GM23338 (cell line): Measurements from ENCODE around the gene UBAP1L. TPM values are rescaled to one million over a fixed set of nuclear protein-coding genes. Genes with fewer than 3 reads are reported as not detected.
"Not testable (repeated sequence)": the region's sequence is repeated elsewhere in the genome, so short reads cannot be mapped to it uniquely, and the experiment has no call there.

Experiments used
- ATAC-seq: fragments of 200-7000 bp; cut with Tn5 transposase; 3 replicates; pipeline ENCODE4 v1.9.1; 2020
- DNase-seq: peaks from one replicate; pipeline ENCODE4 v3.0.0-alpha.2; 2015; ENCODE audit warnings: low spot score
- H2AFZ ChIP-seq: fragments of 200-600 bp; sonication (generic); 2 replicates; pipeline ENCODE4 v1.8.0; 2016; ENCODE audit warnings: antibody characterized with exemption, mild to moderate bottlenecking, moderate library complexity
- H3F3A ChIP-seq: fragments of 200-600 bp; sonication (generic); replicated peaks from 2 replicates; pipeline ENCODE4 v1.8.0; 2017; ENCODE audit warnings: antibody characterized with exemption, mixed run types, low read depth
- H3K27ac ChIP-seq: fragments of 200-600 bp; sonication (generic); 2 replicates; pipeline ENCODE4 v1.6.1; 2016; ENCODE audit warnings: low read depth
- H3K27me3 ChIP-seq: fragments of 200-600 bp; sonication (generic); 2 replicates; pipeline ENCODE4 v1.8.0; 2016; ENCODE audit warnings: mild to moderate bottlenecking, mixed run types, moderate library complexity; ENCODE audit not compliant: insufficient read depth
- H3K36me3 ChIP-seq: fragments of 200-600 bp; sonication (generic); 2 replicates; pipeline ENCODE4 v1.8.0; 2016; ENCODE audit warnings: mild to moderate bottlenecking; ENCODE audit not compliant: insufficient read depth
- H3K4me1 ChIP-seq: fragments of 200-600 bp; sonication (generic); 2 replicates; pipeline ENCODE4 v1.8.0; 2016; ENCODE audit warnings: mild to moderate bottlenecking, moderate library complexity; ENCODE audit not compliant: insufficient read depth
- H3K4me2 ChIP-seq: fragments of 200-600 bp; sonication (generic); 2 replicates; pipeline ENCODE4 v1.7.1; 2017; ENCODE audit warnings: mixed run types
- H3K4me3 ChIP-seq: fragments of 200-600 bp; sonication (generic); 2 replicates; pipeline ENCODE4 v1.6.1; 2016; ENCODE audit warnings: mixed run types
- H3K79me2 ChIP-seq: fragments of 200-600 bp; sonication (generic); replicated peaks from 2 replicates; pipeline ENCODE4 v1.8.0; 2017; ENCODE audit warnings: mild to moderate bottlenecking; ENCODE audit not compliant: insufficient read depth
- H3K9me2 ChIP-seq: fragments of 200-600 bp; sonication (generic); 2 replicates; pipeline ENCODE4 v1.8.0; 2017; ENCODE audit not compliant: insufficient read depth
- H4K20me1 ChIP-seq: fragments of 200-600 bp; sonication (generic); replicated peaks from 2 replicates; pipeline ENCODE4 v1.8.0; 2017; ENCODE audit warnings: mild to moderate bottlenecking; ENCODE audit not compliant: insufficient read depth
- H3K27ac Mint-ChIP-seq: 2 replicates; pipeline ENCODE4 v1.8.0; 2020; ENCODE audit warnings: inconsistent platforms, mild to moderate bottlenecking, moderate library complexity, mixed read lengths
- H3K27me3 Mint-ChIP-seq: 3 replicates; pipeline ENCODE4 v1.8.0; 2022; ENCODE audit warnings: low read depth, mild to moderate bottlenecking, moderate library complexity, mixed read lengths, inconsistent platforms; ENCODE audit not compliant: insufficient read depth, poor library complexity
- H3K36me3 Mint-ChIP-seq: 3 replicates; pipeline ENCODE4 v1.8.0; 2021; ENCODE audit warnings: low read depth, mild to moderate bottlenecking, inconsistent platforms, moderate library complexity, mixed read lengths
- H3K4me1 Mint-ChIP-seq: 3 replicates; pipeline ENCODE4 v1.8.0; 2020; ENCODE audit warnings: mild to moderate bottlenecking, inconsistent platforms, mixed read lengths
- H3K4me3 Mint-ChIP-seq: 3 replicates; pipeline ENCODE4 v1.8.0; 2021; ENCODE audit warnings: moderate library complexity, mild to moderate bottlenecking, inconsistent platforms, mixed read lengths
- H3K9me3 Mint-ChIP-seq: 3 replicates; pipeline ENCODE4 v1.8.0; 2020; ENCODE audit warnings: moderate library complexity, mild to moderate bottlenecking, inconsistent platforms, mixed read lengths
- CREB1 ChIP-seq: fragments of 250-450 bp; sonication (Bioruptor Pico); IDR thresholded peaks from 2 replicates; pipeline ENCODE4 v1.5.0; 2020; ENCODE audit warnings: low read depth, mild to moderate bottlenecking, moderate library complexity
- CTCF ChIP-seq, 2 experiments: fragments of 200-600 bp in 1 of 2; sonication (generic) in 1 of 2; conservative IDR thresholded peaks; 2 replicates each; pipeline versions ENCODE4 v1.5.1 to v1.6.1; 2016 to 2017; ENCODE audit warnings: antibody characterized with exemption in 2 of 2, low read depth in 2 of 2, mild to moderate bottlenecking in 2 of 2, moderate library complexity in 1 of 2
- EZH2 ChIP-seq: fragments of 200-600 bp; sonication (generic); IDR thresholded peaks from one replicate; pipeline ENCODE4 v1.8.0; 2017; ENCODE audit warnings: antibody characterized with exemption, mild to moderate bottlenecking, low read depth; ENCODE audit not compliant: unreplicated experiment
- EZH2phosphoT487 ChIP-seq: fragments of 200-600 bp; sonication (generic); IDR thresholded peaks from one replicate; pipeline ENCODE4 v1.8.1; 2018; ENCODE audit warnings: antibody characterized with exemption; ENCODE audit not compliant: unreplicated experiment
- NANOG ChIP-seq: IDR thresholded peaks from 2 replicates; pipeline ENCODE4 v1.6.1; 2016; ENCODE audit warnings: antibody characterized with exemption, borderline replicate concordance
- ZNF114 ChIP-seq: fragments of 250-450 bp; sonication (Bioruptor Pico); IDR thresholded peaks from 2 replicates; pipeline ENCODE4 v1.5.0; 2020; ENCODE audit warnings: mild to moderate bottlenecking, moderate library complexity
- ZNF331 ChIP-seq: fragments of 250-450 bp; sonication (Bioruptor Pico); IDR thresholded peaks from 2 replicates; pipeline ENCODE4 v1.5.0; 2020; ENCODE audit warnings: low read depth, mild to moderate bottlenecking, moderate library complexity
- polyA plus RNA-seq: library from polyadenylated mRNA; unstranded; fragments of >200 nt; fragmentation: Nextera tagmentation; extraction: Ambion mirVana; gene quantifications from 2 replicates; pipeline ENCODE4 v1.2.1, GENCODE V29; 2016
- total RNA-seq: library from RNA; depleted of rRNA; stranded (reverse); fragments of >200 nt; shearing (Covaris generic); gene quantifications from 2 replicates; pipeline ENCODE4 v1.2.3, GENCODE V29; 2014

UBAP1L gene
- total and polyA plus RNA-seq, 2 experiments from 2014 or later = 0.53 to 1.5 TPM

GRCh38 chr15:65093793-65094170 lies 21.2 kb downstream of the UBAP1L start:
- not testable (repeated sequence) for DNase-seq, H3K9me2 ChIP-seq, H3K4me3 Mint-ChIP-seq, H2AFZ ChIP-seq, H3K27me3 Mint-ChIP-seq, H3K36me3 Mint-ChIP-seq, H3K27ac Mint-ChIP-seq, H3K4me3 ChIP-seq, H3K27me3 ChIP-seq, H3K36me3 ChIP-seq, H3K4me1 Mint-ChIP-seq, H3K27ac ChIP-seq, H3K9me3 Mint-ChIP-seq, H3F3A ChIP-seq, H3K4me2 ChIP-seq, H3K79me2 ChIP-seq, H4K20me1 ChIP-seq, ATAC-seq, H3K4me1 ChIP-seq

- Mint-ChIP-seq H3K36me3 (no peaks in the 10 kb centered on the region), H3K4me3 (no peak overlapping the region), H3K27me3 (peaks cover 12% of the 10 kb centered on the region), H3K9me3 (no peaks in the 10 kb centered on the region), H3K27ac (no peak overlapping the region), H3K4me1 (peaks cover 10% of the 10 kb centered on the region)
- no peak for ATAC-seq
- H2AFZ ChIP-seq = no peak overlapping the region
- no peak overlapping the region for H3K27ac ChIP-seq
- TF ChIP-seq ZNF114 (no peak), CREB1 (CRISPR knock-in tag) (no peak), ZNF331 (no peak), EZH2 (no peak), NANOG (no peak), CTCF (conservative IDR thresholded peaks at IDR 0.05; ENCODE audit: low read depth in 2 of 2) (no peak), EZH2phosphoT487 (no peak)
- no peaks in the 10 kb centered on the region for H3K4me1 ChIP-seq
- H3F3A ChIP-seq = no peaks in the 10 kb centered on the region
- no peak overlapping the region for H3K4me2 ChIP-seq
- DNase-seq = no peak
- no peaks in the 10 kb centered on the region for H3K9me2 ChIP-seq
- no peaks in the 10 kb centered on the region for H3K27me3 ChIP-seq
- H3K36me3 ChIP-seq = no peaks in the 10 kb centered on the region
- H3K4me3 ChIP-seq = no peak overlapping the region
- no peaks in the 10 kb centered on the region for H3K79me2 ChIP-seq
- H4K20me1 ChIP-seq = no peaks in the 10 kb centered on the region
Measured at GRCh38 chr15:65092911-65093792, 21.8 kb downstream of the UBAP1L start.
